Suprapubic skin (tissue), 3 donors: ENCODE data around the gene PCK2.

ENCODE experiments used
- CTCF ChIP-seq, 2 donors: fragments of 200-600 bp in 1 of 2; fragments of 450-650 bp in 1 of 2; sonication (generic) in 1 of 2; IDR thresholded peaks; one replicate each; pipeline ENCODE4 v1.5.1; 2016 to 2019; ENCODE audit warnings: antibody characterized with exemption in 2 of 2, mild to moderate bottlenecking in 1 of 2, moderate library complexity in 1 of 2
- POLR2A ChIP-seq, 2 donors: fragments of 450-650 bp; IDR thresholded peaks; one replicate each; pipeline ENCODE4 v1.6.1; 2017; ENCODE audit warnings: antibody characterized with exemption in 2 of 2, mild to moderate bottlenecking in 2 of 2, moderate library complexity in 2 of 2

GRCh38 chr14:24143511-24143910 lies 49.4 kb downstream of the PCK2 start:
- TF ChIP-seq CTCF (IDR thresholded peaks at IDR 0.05) = no peak
- TF ChIP-seq POLR2A (IDR thresholded peaks at IDR 0.05) = no peak
